ENCODE results near the gene ABCB11. TPM values are rescaled to one million over a fixed set of nuclear protein-coding genes. Genes with fewer than 3 reads are reported as not detected.

Gene ABCB11
- total and polyA plus RNA-seq, 9 of the 15 experiments (the other 6 are each of a cell fraction or from before 2014, with no cell fraction given): 0.04 to 0.51 (median 0.10) TPM; not detected in 1

GRCh38 chr2:168977608-168978007 lies 53.5 kb downstream of the ABCB11 start:
- Histone ChIP-seq H3K9me3 (replicated peaks; ENCODE audit: control insufficient read depth, insufficient read depth, low read depth, low read length) (peaks cover 11% of the 10 kb centered on the region), H3K4me2 (ENCODE audit: insufficient read depth, low read length) (no peak overlapping the region), H2AFZ (ENCODE audit: low read depth, low read length) (no peak overlapping the region), H3K27me3 (ENCODE audit: control insufficient read depth in 2 of 2, insufficient read depth in 2 of 2, low read length in 2 of 2) (no peaks in the 10 kb centered on the region), H3K36me3 (ENCODE audit: control insufficient read depth, insufficient read depth, low read length) (no peaks in the 10 kb centered on the region), H3K9ac (ENCODE audit: insufficient read depth in 1 of 2, low read depth in 2 of 2, low read length in 2 of 2) (no peak overlapping the region), H3K27ac (ENCODE audit: extremely low read depth, low read depth, low read length) (0 out of 3 replicates have a peak overlapping the region, but pooled peaks have one; percentile 10), H4K20me1 (replicated peaks; ENCODE audit: control insufficient read depth, insufficient read depth, low read length) (no peaks in the 10 kb centered on the region), H3K4me1 (replicated peaks in 1 of 2; ENCODE audit: control insufficient read depth in 2 of 2, insufficient read depth in 2 of 2, low read length in 2 of 2) (peaks cover 4 to 10% of the 10 kb centered on the region in 2 experiments; a peak in 3 of 5 replicates), H3K9me1 (ENCODE audit: control insufficient read depth, insufficient read depth, low read length) (no peaks in the 10 kb centered on the region), H3K4me3 (no peak overlapping the region), H3K79me2 (ENCODE audit: control insufficient read depth, insufficient read depth, low read length) (no peaks in the 10 kb centered on the region)
- in situ Hi-C loops (cut with MboI) (no loop called here), intact Hi-C loops (cut with micrococcal nuclease) (loop anchor here (2.0 to 5.0 kb wide), 4 partner anchors 27 to 95 kb away; no protein-coding TSS in a partner anchor)
- no peak for ATAC-seq
- ChIA-PET CTCF (ENCODE audit: low intra/inter-chr PET ratio) (no interaction called here), POLR2A (no interaction called here)
- BruUV-seq (replicated peaks): no TSS peak
- 66% methylated on average over 4 of the region's 4 CpGs for WGBS (ENCODE audit: insufficient coverage, low coverage, missing lambda C conversion rate)
- DNase-seq (ENCODE audit: extremely low read depth in 1 of 4, low spot score in 3 of 4): peak in 1 of 4 experiments; percentile 38
- no peak for FAIRE-seq
- TF ChIP-seq ZNF436 (CRISPR knock-in tag; IDR thresholded peaks at IDR 0.05) (no peak), ZNF79 (CRISPR knock-in tag; IDR thresholded peaks at IDR 0.05; ENCODE audit: low read depth) (no peak), XRCC4 (IDR thresholded peaks at IDR 0.05; ENCODE audit: extremely low read depth, insufficient read depth, insufficient read length) (no peak), DDX20 (tag; IDR thresholded peaks at IDR 0.05; ENCODE audit: low read depth) (no peak), ZNF41 (CRISPR knock-in tag; conservative IDR thresholded peaks at IDR 0.05) (no peak), NFIC (IDR thresholded peaks at IDR 0.05) (no peak), ZNF77 (CRISPR knock-in tag; IDR thresholded peaks at IDR 0.05) (no peak), THRA (IDR thresholded peaks at IDR 0.05) (no peak), RBM39 (optimal IDR thresholded peaks at IDR 0.05; ENCODE audit: low read depth, low read length) (no peak), FOSL1 (tag; conservative IDR thresholded peaks at IDR 0.05) (no peak), HOXB6 (CRISPR knock-in tag; IDR thresholded peaks at IDR 0.05; ENCODE audit: borderline replicate concordance) (no peak), ELK1 (CRISPR knock-in tag; IDR thresholded peaks at IDR 0.05) (no peak)
- TF ChIP-seq, protein P1, sequence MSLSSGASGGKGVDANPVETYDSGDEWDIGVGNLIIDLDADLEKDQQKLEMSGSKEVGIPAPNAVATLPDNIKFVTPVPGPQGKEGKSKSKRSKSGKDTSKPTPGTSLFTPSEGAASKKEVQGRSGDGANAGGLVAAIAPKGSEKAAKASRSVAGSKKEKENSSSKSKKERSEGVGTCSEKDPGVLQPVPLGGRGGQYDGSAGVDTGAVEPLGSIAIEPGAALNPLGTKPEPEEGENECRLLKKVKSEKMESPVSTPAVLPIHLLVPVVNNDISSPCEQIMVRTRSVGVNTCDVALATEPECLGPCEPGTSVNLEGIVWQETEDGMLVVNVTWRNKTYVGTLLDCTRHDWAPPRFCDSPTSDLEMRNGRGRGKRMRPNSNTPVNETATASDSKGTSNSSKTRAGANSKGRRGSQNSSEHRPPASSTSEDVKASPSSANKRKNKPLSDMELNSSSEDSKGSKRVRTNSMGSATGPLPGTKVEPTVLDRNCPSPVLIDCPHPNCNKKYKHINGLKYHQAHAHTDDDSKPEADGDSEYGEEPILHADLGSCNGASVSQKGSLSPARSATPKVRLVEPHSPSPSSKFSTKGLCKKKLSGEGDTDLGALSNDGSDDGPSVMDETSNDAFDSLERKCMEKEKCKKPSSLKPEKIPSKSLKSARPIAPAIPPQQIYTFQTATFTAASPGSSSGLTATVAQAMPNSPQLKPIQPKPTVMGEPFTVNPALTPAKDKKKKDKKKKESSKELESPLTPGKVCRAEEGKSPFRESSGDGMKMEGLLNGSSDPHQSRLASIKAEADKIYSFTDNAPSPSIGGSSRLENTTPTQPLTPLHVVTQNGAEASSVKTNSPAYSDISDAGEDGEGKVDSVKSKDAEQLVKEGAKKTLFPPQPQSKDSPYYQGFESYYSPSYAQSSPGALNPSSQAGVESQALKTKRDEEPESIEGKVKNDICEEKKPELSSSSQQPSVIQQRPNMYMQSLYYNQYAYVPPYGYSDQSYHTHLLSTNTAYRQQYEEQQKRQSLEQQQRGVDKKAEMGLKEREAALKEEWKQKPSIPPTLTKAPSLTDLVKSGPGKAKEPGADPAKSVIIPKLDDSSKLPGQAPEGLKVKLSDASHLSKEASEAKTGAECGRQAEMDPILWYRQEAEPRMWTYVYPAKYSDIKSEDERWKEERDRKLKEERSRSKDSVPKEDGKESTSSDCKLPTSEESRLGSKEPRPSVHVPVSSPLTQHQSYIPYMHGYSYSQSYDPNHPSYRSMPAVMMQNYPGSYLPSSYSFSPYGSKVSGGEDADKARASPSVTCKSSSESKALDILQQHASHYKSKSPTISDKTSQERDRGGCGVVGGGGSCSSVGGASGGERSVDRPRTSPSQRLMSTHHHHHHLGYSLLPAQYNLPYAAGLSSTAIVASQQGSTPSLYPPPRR (CRISPR knock-in tag; IDR thresholded peaks at IDR 0.05; ENCODE audit: borderline replicate concordance): no peak
- TF ChIP-seq, protein P2, sequence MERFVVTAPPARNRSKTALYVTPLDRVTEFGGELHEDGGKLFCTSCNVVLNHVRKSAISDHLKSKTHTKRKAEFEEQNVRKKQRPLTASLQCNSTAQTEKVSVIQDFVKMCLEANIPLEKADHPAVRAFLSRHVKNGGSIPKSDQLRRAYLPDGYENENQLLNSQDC (CRISPR knock-in tag; IDR thresholded peaks at IDR 0.05): no peak
- TF ChIP-seq, protein P3, sequence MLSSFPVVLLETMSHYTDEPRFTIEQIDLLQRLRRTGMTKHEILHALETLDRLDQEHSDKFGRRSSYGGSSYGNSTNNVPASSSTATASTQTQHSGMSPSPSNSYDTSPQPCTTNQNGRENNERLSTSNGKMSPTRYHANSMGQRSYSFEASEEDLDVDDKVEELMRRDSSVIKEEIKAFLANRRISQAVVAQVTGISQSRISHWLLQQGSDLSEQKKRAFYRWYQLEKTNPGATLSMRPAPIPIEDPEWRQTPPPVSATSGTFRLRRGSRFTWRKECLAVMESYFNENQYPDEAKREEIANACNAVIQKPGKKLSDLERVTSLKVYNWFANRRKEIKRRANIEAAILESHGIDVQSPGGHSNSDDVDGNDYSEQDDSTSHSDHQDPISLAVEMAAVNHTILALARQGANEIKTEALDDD (IDR thresholded peaks at IDR 0.05): 0 out of 2 replicates have a peak, but pooled peaks have one; percentile 11
